HTR-8/SVneo (cell line): Measurements from ENCODE around the gene GAS7.
"Not testable (repeated sequence)": the region's sequence is repeated elsewhere in the genome, so short reads cannot be mapped to it uniquely, and the experiment has no call there.

Experiments used
- DNase-seq: peaks from one replicate; pipeline ENCODE4 v3.0.0; 2011; ENCODE audit warnings: low spot score, mixed read lengths; ENCODE audit not compliant: insufficient read length
- FAIRE-seq: peaks from 2 replicates; lab custom pipeline; 2011; peaks lifted over from hg19 to GRCh38; lab: Jason Lieb, UNC

Gene GAS7

DNA sequence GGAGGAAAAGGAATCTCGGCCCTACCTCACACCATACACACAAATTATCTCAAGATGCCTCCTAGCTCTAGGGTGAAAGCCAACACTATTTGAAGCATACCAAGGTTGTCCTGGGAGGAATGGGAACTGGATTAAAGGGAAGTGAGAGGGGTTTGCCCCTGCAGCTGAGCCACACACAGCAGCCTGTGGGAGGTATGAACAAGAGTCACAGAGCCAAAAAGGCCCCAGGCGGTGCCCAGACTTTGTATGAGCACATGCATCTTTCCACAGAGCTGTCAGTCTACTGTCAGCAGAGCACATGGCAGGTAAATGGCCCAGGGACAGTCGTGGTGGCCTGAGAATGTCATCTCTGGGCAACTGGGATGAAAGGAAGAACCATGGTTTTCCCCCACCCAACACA is 262.3 kb downstream of the GAS7 start:
- FAIRE-seq (no peak), DNase-seq (no peak)

DNA sequence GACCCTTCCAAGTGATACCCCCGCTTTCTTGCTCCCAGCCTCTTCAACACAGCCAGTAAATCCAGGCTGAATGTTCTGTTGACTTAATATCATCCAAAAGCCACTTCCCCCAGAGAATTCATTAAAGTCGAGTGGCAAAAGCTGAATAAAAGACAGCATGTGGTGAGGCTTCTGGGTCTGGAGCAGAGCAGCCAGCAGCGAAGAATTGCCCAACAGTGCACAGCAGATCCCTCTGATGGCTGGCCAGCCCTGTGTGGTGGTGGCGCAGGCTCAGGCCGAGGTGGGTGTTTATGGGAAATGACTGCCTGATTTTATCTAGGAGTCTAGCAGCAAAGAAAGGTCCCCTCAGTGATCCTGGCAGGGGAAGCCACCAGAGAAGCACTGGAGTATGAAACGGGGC is 263.0 kb downstream of the GAS7 start:
- no peak for FAIRE-seq

DNA sequence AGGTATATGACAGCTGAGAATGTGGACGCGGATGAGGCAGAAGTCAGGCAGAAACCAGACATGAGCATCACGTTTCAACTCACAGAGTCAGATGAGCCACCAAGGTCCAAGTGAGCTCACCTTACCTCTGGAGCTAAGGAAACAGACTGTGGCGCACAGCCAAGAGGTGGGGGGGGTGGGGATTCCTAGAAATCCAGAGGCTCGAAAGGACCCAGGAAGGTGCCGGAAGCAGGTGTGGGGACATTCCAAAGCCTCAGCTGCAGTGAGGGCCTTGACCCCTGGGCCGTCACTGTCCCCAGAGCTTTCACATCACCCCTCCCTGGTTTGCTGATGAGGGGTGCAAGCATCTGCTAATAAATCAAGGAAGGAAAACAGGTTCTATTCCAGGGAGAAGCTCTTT is 264.1 kb downstream of the GAS7 start:
- no peak for DNase-seq
- FAIRE-seq = no peak

More for the DNA sequence above, 263.0 kb downstream of the GAS7 start:
- no peak for DNase-seq

DNA sequence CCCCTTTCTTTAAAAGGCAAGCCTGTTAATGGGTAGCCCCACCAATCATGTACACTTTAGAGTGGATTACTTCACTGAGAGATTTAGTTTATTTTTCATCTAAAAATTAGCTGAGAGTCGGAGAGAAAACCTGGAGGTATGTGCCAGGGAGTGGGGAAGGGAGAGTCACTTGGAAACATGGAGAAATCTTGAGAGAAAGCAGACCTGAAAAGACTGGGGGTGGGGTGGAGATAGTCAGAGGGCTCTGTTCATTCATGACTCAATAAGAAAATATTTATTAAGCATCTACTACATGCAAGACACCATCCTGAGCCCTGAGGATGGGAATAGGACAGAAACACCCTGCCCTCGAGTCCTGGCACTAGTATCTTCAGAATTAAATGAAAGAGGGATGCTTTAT is 265.9 kb downstream of the GAS7 start:
- FAIRE-seq (no peak), DNase-seq (no peak)

DNA sequence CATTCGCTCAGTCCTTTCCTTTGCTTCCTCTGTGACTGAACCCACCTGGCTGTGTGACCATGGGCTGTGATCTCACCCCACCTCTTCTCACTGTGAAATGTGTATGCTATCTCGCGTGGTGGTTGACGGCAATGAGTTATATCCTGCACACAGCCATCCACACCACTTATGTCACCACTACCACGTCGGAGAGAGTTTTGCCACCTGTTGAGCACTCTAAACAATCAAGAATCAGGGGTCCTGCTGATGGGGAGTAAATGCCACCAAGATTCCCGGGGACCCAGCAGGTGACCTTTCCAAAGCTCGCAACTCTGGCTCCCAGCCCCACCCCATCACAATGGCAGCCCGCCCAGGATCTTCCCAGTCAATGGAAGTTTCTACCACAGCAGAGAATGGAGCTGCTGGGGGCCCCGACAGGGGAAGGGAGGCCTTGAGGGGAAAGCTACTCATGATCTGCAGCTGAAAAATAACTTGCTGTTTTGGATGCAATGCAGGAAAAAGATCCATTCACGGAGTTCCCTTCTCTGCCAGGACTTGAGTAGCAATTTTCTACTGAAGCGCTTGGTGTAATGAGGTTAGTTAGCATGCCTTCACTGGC is 267.2 kb downstream of the GAS7 start:
- FAIRE-seq (no peak), DNase-seq (no peak)

DNA sequence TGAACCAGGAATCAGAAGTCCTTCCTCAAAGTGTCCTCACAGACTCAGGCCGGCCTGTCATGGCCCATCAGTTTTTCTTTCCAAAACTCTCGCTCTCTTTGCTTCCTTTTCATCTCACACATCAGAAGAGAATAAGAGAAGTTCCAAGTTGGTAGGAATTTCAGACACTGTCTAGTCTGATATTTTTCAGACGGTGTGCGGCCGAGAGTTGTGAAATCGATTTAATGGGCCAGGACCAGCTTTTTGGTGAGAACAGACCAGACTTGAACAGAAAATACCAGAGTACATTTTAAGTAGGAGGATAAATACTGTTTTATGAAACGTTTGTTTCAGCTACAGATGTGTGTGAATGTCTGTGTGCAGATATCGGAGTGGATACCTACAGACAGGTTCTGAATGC is 268.5 kb downstream of the GAS7 start:
- no peak for FAIRE-seq
- DNase-seq = no peak

DNA sequence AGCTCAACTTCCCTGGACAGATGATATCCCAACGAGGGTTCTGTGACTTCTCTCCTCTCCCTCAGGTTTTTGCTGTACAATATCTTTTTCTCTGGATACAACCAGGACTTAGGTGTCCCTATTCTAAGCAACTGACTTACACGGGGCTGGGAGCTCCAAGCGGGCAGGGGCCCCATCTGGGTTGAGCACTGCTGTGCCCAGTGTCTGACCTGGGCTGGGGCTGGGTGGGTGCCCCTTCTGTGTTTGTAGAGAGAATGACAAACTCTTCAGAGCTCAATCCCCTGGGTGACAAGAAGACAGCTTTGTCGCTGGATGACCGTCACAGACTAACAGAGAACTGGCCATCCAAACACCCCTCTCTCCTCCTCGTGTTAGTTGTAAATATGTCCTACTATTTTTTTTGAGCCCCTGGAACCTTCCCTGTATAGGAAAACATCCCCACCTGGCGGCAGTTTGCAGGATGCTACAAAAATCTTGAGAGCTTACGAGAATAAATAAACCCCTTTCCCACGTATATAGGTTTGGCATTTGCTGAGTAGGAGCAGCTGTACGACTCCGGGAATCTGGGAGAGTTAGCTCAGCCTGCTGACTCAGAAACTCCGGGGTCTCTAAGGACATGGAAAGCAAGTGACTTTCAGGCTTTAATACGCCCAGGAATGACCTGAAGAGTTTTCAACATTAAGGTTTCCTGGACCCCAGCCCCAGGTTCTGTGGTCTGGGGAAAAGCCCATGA is 269.6 kb downstream of the GAS7 start:
- DNase-seq = peak; percentile 75
- FAIRE-seq = no peak

DNA sequence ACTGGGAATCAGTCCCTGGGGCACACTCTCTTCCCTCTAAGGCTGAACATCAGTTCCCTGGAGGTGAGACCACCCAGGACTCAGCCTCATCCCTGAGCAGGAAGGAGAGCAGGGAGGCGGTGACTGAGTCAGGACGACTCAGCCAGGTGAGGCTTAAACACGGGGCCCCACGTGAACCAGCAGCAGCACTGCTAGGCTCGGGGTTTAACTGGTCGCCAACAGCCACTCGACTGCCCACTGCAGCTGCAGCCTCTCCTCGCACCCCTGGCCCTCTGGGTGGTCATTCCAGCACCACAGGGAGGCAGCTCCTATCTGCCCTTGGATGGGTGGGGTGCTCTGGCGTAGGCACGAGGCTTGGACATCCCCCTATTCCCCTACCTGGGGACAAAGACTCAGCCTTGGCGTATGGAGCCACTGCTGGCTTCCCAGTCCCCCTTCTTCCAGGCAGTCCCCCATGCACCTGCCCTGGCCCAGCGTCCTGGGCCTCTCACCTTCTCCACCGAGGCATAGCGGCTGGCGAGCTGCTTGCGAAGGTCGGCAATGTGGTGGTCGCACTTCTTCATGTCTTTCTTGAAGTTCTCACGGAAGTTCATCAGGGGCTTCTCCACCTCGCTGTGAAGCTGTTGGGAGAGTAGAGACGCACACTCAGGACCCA is 272.1 kb downstream of the GAS7 start:
- DNase-seq (no peak), FAIRE-seq (no peak)

DNA sequence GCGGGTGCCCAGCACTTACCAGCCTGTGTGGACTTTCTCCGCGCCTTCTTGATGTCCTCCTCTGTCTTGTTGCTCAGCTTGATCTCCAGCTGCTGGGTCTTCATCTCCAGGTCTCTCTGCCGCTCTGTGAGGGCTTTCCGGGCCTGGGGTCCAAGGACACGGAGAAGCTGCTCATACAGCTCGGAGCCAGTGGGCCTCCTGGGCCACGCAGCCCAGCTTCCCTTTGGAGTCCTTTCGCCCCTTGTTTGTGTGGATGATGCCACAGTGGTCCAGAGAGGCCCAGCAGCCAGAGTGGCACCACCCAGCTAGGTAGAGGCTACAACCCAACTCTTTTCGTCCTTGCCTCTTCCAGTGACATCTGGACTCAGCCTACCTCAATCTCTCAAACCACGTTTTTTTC is 272.9 kb downstream of the GAS7 start:
- FAIRE-seq (no peak), DNase-seq (no peak)

DNA sequence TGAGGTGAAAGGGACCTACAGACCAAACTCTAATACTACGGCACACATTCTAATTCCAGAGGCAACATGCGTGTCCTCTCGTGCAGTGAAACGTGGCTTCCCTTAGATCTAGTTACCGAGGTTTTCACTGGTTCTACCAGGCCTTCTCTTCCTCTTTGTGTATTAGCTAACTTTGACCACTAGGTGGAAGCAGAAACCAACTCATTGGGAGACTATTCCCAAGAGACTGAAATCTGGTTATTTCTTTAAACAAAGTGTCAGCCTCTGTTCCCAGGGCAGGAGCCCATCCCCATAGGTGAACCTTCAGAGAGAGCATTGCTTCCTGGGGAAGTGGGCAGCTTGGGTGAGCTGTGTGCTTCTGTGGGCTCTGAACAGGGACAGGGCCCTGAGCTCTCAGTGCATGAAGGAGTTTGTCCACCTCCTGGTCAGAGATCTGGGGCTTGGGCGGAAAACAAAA is 273.6 kb downstream of the GAS7 start:
- DNase-seq = peak; percentile 58
- FAIRE-seq = no peak

DNA sequence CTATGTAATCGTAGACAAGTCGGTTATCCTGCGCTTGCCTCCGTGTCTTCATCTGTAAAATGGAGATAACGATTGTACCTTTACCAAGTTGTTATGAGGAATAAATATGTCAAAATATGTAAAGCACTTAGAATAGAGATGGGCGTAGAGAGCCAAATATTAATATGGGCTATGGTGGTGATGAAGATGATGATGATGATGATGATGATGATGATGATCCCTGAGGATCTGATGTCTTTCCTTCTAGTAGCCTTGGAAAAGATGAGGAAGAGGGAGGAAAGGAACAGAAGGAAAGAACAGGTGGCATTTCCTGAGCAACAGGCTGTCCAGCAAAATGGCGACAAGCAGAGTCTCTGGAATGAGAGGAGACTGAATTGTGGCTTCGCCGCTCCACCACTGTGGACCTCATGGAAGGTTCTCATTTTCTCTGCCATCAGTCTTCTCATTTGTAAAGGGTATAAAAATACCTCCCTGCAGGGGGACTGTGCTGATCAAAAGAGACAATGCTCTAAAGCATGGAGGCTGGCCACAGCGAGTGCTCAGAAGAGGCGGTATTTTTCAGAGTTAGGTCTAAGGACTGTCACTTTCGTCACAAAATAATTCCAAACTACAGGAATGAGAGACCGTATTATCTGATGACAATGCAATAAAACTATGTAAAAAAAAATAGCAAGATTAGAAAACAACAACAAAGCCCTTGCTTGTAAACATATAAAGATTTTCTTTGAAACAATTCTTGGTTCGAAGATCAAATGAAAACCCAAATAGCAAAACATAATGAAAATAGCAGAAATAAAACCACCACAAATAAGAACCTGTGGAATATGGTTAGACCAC is 276.2 kb downstream of the GAS7 start:
- DNase-seq (no peak), FAIRE-seq (no peak)

DNA sequence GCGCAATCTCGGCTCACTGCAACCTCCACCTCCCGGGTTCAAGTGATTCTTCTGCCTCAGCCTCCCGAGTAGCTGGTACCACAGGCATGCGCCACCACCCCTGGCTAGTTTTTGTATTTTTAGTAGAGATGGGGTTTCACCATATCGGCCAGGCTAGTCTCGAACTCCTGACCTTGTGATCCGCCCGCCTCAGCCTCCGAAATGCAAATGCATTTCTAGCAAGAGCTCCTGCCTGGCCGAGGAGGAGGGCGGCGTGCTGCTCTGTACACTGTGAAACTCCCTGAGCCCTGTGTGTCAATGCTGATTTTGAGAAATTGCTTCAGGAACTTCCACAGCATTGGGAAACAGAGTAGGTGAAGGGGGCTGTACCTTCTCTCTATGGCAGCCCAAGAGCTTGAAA is 277.2 kb downstream of the GAS7 start:
- not testable (repeated sequence) for FAIRE-seq, DNase-seq

DNA sequence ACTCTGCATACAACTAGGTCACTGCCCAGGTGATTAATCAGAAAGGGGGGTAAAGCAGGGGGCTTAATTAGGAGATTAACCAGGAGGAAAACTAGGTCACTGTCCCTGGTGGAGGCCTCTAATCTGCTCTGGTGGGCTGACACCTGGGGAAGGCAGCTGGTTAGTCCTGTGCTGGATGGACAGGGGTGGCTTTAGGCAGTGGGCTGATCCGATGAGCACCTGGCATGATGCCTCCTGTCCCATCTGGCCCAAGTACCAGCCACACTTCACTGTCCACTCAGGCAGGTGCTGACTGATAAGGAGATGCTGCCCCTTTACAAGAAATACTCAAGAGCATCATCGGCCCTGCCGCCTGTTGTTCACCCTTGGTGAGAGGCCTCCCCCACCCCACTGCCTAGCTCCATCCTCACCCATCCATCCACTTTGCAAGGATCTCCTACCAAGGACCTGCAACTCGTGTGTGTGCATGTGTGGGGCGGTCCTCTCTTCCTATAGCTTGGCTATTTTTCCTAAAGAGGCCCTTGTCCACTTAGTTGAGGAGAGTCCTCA is 279.5 kb downstream of the GAS7 start:
- DNase-seq = no peak
- FAIRE-seq = no peak

DNA sequence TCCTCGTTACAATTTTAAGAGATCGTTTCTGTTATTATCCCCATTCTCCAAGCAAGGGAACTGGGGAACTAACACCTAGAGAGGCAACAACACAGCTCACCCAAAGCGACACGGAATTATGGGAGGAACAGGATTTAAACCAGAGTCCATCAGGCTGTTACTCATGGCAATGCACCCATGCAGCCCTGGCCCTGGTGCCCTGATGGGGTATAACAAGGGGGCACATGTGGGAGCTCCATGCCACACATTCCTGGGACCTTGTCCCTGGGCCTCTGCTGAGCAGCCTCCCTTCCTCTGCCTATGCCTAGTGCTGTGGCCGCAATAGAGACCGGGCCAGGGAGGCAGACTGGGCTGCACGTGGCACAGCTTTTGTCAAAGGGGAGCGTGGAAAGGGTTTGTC is 280.1 kb downstream of the GAS7 start:
- FAIRE-seq = no peak
- DNase-seq = no peak

DNA sequence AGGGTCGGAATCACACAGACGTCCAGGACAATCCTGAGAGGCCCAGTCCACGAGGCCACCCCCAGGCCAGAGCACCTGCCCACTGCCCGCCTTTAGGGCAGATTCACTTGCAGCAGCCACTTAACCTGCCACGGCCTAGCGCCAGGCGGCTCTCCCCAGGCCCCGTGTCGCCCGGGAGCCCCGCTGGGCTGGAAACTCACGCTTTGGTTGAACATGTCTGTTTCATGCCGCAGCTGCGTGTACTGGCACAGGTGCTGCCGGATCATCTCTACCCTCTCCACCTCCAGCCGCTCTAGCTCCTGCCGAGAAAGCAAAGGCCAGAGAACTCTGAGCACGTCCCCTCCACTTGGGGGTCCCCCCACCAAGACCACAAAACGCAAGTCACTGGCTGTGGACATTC is 280.6 kb downstream of the GAS7 start:
- no peak for DNase-seq
- FAIRE-seq = no peak

DNA sequence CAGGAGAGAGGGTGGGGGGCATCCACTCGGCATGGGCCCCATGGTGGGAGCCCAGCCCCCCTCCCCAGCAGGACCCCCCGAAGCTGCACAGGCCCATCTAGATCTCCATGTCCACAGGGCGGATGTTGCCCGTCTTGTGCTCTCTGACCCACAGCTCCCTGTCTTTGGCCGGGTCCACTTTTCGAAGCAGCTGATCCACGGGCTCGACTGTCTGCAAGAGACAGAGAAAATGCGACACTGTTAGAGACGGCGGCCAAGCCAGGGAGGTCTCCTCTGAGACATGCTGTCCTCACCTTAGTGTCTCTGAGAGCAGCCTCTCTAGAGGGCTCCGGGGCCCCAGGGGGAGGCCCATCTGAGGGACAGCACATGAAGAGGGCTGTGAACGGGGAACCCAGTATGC is 281.3 kb downstream of the GAS7 start:
- FAIRE-seq (no peak), DNase-seq (no peak)

DNA sequence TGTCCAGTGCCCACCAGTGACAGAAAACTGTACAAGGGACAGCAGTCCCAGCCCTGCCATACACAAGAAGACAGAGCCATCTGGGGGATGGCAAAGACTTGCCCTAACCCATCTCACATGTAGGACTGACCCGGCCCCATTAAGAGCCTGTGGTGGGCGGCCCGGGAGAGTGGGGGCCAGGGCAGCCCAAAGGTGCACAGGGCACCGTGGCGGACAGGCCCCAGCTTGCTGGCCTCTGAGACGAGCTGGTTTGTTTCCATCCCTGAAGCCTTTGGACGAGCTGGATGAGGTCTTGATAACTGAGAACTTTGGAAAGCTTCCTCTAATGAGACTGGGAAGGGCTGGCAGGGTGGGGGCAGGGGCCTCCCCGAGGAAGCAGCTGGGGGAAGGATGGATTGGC is 282.3 kb downstream of the GAS7 start:
- DNase-seq (no peak), FAIRE-seq (no peak)

DNA sequence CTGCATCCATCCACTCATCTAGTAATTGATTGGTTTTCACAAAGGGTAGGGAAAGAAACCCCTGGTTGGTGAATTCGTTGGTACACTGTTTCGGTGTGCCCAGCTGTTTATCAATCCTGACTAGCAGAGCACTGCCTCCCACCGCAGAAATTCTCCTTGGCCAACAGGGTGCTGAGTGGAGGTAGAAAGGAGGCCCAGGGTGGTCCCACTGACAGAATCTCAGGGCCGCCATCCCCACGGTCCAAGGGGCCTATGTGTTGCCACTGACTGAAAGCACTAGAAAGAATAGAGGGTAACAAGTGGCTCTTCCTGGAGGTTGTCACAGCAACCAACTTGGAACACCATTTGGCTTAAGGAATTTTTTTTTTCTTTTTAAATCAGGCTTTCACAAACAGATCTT is 284.9 kb downstream of the GAS7 start:
- no peak for FAIRE-seq
- DNase-seq = no peak

DNA sequence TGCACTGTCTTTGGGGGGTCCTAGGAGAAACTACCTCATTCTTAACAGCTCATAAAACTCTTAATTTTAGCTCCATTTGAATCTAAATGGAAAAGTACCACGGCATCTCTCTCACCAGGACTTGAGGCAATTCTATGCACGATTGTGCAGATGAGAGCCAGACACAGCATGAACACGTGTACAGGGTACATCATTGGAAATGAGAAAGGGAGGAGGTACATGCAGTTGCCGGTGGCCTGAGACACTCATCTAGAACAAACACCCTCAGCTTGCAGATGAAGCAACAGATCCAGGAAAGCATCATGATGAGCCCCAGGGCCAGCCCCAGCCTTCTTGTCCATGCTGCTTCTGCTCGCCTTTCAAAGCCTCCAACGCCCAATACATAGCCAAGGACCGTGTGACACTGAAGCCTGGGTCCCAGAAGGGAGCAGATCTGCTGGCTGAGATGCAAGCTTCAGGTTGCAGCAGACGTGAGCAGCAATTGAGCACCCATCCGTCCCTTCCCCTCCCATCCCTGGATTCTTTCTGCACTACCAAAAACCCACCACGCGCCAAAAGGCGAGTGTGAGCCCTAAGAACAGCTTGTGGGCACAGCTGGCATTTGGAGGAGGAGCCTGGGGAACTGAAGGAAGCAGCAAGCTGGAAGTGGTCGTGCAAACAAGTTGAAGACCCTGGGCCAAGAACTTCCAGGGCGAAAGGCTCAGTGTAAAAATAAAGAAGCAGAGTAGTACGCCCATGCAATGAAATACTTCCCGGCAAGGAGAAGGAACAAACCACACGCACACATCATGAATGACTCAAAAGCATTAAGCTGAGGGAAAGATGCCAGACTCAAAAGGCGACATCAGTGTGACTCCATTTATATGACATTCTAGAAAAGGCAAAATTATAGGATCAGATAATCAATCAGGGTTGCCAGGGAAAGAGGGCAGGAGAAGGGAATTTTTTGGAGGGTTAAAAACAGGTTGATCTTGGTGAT is 286.0 kb downstream of the GAS7 start:
- FAIRE-seq = no peak

More for the DNA sequence above, 286.0 kb downstream of the GAS7 start:
- DNase-seq = no peak
